Tongue (tissue), 2 donors: ENCODE data around the gene SLC7A5. TPM values are rescaled to one million over a fixed set of nuclear protein-coding genes. Genes with fewer than 3 reads are reported as not detected.
"Not testable (repeated sequence)": the region's sequence is repeated elsewhere in the genome, so short reads cannot be mapped to it uniquely, and the experiment has no call there.

Experiments used
- DNase-seq: peaks from one replicate; pipeline ENCODE4 v3.0.0-alpha.2; 2015
- total RNA-seq: library from RNA; depleted of rRNA; stranded (reverse); fragments of >200 nt; gene quantifications from one replicate; pipeline ENCODE4 v1.2.3, GENCODE V29; 2014

SLC7A5 gene
- total RNA-seq, 1 donor from 2014 or later = 14.5 TPM

- peak; percentile 94 for DNase-seq
These were observed 47.0 kb downstream of the SLC7A5 start for GRCh38 chr16:87822108-87822970.

GRCh38 chr16:87821376-87822107 is 47.8 kb downstream of the SLC7A5 start:
- DNase-seq = no peak

GRCh38 chr16:87819983-87820382 is 49.3 kb downstream of the SLC7A5 start:
- DNase-seq = no peak

- DNase-seq = no peak
These were observed 50.0 kb downstream of the SLC7A5 start for GRCh38 chr16:87819282-87819681.

- DNase-seq = no peak
These were observed 50.7 kb downstream of the SLC7A5 start for GRCh38 chr16:87818533-87819161.

GRCh38 chr16:87817910-87818309 is 51.4 kb downstream of the SLC7A5 start:
- DNase-seq = no peak

GRCh38 chr16:87817370-87817769 is 51.9 kb downstream of the SLC7A5 start:
- not testable (repeated sequence) for DNase-seq

GRCh38 chr16:87816507-87817100 is 52.7 kb downstream of the SLC7A5 start:
- no peak for DNase-seq

- DNase-seq = no peak
These were observed 53.7 kb downstream of the SLC7A5 start for GRCh38 chr16:87815567-87815966.

GRCh38 chr16:87812200-87812656 is 57.1 kb downstream of the SLC7A5 start:
- DNase-seq = no peak

- not testable (repeated sequence) for DNase-seq
These were observed 57.9 kb downstream of the SLC7A5 start for GRCh38 chr16:87811454-87811853.

GRCh38 chr16:87809150-87809902 is 60.0 kb downstream of the SLC7A5 start:
- no peak for DNase-seq

GRCh38 chr16:87808108-87808507 is 61.2 kb downstream of the SLC7A5 start:
- DNase-seq = no peak

- peak; percentile 82 for DNase-seq
These were observed 62.4 kb downstream of the SLC7A5 start for GRCh38 chr16:87806641-87807546.

GRCh38 chr16:87806261-87806640 is 63.1 kb downstream of the SLC7A5 start:
- no peak for DNase-seq

GRCh38 chr16:87803385-87803784 is 65.9 kb downstream of the SLC7A5 start:
- no peak for DNase-seq

- no peak for DNase-seq
These were observed 66.6 kb downstream of the SLC7A5 start for GRCh38 chr16:87802670-87803069.

- no peak for DNase-seq
These were observed 67.5 kb downstream of the SLC7A5 start for GRCh38 chr16:87801679-87802259.

GRCh38 chr16:87800497-87800896 is 68.8 kb downstream of the SLC7A5 start:
- DNase-seq = no peak

- no peak for DNase-seq
These were observed 74.0 kb downstream of the SLC7A5 start for GRCh38 chr16:87795336-87795735.
